GM18502 (cell line): ENCODE measurements around the gene HSPBP1.

Source experiments
- ATAC-seq: cut with Tn5 transposase; IDR thresholded peaks from one replicate; pipeline ENCODE4 v1.9.1; 2021; ENCODE audit warnings: mild to moderate bottlenecking; ENCODE audit not compliant: unreplicated experiment, poor library complexity

Gene HSPBP1

GRCh38 chr19:55305983-55306562, 26.2 kb upstream of the HSPBP1 start:
- no peak for ATAC-seq

- ATAC-seq = no peak
These were observed 25.6 kb upstream of the HSPBP1 start for GRCh38 chr19:55305491-55305890.

- ATAC-seq = no peak
These were observed 25.1 kb upstream of the HSPBP1 start for GRCh38 chr19:55304980-55305379.

DNA sequence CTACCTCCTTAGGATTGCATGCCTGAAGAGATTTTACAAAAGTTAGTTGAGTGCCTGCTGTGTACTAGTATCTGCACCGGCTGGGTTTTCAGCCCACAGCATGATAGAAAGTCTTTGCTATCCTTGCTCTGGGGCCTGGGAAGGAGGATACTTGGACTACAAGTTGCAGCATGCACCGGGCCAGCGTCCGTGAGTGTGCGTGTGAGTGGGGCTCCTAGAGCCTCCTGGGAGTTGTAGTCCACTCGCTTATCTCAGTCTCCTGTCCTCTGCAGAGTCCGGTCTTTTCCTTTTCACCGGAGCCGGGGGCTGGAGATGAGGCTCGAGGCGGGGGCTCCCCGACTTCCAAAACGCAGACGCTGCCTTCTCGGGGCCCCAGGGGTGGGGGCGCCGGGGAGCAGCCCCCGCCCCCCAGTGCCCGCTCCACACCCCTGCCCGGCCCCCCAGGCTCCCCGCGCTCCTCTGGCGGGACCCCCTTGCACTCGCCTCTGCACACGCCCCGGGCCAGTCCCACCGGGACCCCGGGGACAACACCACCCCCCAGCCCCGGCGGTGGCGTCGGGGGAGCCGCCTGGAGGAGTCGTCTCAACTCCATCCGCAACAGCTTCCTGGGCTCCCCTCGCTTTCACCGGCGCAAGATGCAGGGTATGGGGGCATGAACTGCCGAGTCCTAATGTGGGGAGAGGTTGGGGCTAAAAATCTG, 24.5 kb upstream of the HSPBP1 start:
- no peak for ATAC-seq

DNA sequence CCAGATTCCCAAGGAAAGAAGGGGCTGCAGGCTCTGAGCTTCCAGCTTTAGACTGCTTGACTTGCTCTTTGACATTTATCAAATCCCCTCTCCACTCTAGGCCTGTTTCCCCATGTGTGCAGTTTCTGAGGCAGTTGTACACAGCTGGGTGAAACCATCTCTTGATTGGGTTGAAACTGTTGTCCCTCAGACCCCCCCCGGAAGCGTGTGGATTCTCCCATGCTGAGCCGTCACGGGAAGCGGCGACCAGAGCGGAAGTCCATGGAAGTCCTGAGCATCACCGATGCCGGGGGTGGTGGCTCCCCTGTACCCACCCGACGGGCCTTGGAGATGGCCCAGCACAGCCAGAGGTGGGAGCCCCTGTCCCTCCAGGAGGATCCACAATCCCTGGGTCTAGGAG, 23.6 kb upstream of the HSPBP1 start:
- ATAC-seq = no peak

DNA sequence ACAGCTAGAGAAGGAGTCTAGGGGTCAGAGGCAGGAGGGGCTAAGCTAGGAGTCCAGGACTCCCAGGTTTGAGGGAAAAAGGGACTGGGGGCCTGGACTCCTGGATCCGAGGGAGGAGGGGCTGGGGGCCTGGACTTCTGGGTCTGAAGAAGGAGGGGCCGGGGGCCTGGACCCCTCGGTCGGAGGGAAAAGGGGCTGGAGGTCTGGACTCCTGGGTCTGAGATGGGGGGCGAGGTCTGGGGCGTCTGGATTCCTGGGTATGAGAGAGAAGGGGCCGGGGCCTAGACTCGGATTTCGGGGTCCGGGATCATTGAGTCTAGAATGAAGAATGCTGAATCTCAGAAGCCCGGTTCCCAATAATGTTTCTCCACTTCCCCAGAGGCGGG, 22.4 kb upstream of the HSPBP1 start:
- ATAC-seq = no peak

DNA sequence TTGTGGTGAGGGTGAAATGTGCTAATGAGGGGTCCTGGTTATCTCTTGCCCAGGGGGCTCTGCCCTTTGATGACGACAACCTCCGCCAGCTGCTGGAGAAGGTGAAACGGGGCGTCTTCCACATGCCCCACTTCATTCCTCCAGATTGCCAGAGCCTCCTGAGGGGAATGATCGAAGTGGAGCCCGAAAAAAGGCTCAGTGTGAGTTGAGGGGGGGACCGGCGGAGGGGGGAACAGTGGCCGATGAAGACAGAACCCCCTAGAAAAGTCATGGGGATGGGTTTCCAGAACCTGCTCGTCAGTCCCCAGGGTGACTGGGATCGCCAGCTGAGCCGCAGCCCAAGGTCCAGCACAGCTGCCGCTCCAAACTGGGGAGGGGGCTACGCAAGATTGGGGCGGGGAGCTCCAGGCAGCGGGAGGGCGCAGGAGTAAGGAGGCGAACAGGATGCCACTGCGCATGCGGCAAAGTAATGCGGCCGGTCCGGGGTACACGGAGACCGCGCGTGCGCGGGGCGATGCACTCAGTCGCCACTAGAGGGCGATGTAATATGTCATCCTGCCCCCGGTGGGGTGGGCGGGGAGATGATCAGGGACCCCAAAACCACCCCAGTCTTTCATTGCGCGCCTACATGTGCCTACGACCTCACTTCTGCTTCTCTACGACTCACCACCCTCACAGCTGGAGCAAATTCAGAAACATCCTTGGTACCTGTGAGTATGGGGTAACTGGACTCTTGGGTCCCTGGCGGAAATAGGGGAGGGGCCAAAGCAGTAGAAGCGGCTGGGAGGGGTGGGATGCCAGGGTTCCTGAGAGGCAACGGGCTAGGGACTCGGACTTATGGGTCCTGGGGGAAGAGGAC, 21.8 kb upstream of the HSPBP1 start:
- no peak for ATAC-seq

GRCh38 chr19:55300886-55301458, 21.1 kb upstream of the HSPBP1 start:
- ATAC-seq = no peak

GRCh38 chr19:55299991-55300390, 20.1 kb upstream of the HSPBP1 start:
- ATAC-seq = no peak

GRCh38 chr19:55297267-55297666, 17.4 kb upstream of the HSPBP1 start:
- no peak for ATAC-seq

- ATAC-seq = no peak
These were observed 9.3 kb upstream of the HSPBP1 start for GRCh38 chr19:55289117-55289796.

GRCh38 chr19:55287361-55288079, 7.6 kb upstream of the HSPBP1 start:
- no peak for ATAC-seq

- ATAC-seq = no peak
These were observed 5.5 kb upstream of the HSPBP1 start for GRCh38 chr19:55285229-55285890.

- ATAC-seq = no peak
These were observed 4.6 kb upstream of the HSPBP1 start for GRCh38 chr19:55284405-55285058.

DNA sequence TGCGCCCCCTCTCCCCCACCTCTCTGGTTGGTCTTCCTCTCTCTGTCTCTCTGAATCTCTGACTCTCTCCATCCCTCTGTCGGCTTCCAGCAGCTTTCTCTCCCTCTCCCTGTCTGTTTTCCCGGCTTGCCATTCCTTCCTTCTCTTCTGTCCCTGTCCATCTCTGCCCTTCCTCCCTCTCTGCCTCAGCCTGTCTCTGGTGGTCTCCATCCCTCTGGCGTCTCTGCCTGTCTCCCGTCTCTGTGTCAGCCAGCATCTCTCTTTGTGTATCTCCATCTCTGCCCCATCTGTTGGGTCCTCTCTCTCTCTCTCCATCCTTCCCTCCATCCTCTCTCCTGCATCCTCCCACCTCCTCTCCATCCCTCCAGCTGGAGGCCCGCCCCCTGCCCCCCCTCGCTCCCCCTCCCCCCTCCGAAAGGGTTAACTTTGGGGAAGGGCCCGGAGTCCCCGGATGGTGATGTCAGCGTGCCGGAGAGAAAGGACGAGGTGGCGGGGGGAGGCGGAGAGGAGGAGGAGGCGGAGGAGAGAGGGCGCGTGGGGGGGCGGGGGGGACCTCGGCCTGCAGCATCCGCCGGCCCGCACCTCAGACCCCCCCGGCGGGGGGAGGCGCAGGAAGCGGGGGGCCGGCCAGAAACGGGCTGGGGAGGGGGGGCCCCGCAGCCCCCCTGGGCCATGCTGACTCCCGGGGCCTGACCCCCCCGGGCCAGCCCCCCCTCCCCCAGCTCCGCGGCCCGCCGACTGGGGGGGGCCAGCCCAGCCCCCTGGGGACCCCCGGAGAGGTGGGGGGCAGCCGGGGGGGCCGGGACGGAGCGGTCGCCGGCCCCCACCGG, 3.9 kb upstream of the HSPBP1 start, which contains the start of gene BRSK1:
BRSK1 (plus strand) TSS at position 450 of the 830 bp plus-strand sequence. CDS start 446 bp downstream, outside the sequence.
- no peak for ATAC-seq

- no peak for ATAC-seq
These were observed 570 bp downstream of the HSPBP1 start for GRCh38 chr19:55279340-55279739.

GRCh38 chr19:55278391-55279135, 1.3 kb downstream of the HSPBP1 start:
- ATAC-seq = no peak
